WTC11 (cell line): ENCODE results near the gene MTUS2.

Experiments
- ATF1 ChIP-seq: sonication (generic); formaldehyde crosslinking; IDR thresholded peaks from 2 replicates; pipeline ENCODE4 v1.8.1; 2023; ENCODE audit warnings: mild to moderate bottlenecking, moderate library complexity, missing genetic modification reagents
- CTCF ChIP-seq: fragments of 200-600 bp; IDR thresholded peaks from 2 replicates; pipeline ENCODE4 v1.8.0; 2022; ENCODE audit warnings: antibody characterized with exemption
- NR1H2 ChIP-seq: sonication (generic); formaldehyde crosslinking; IDR thresholded peaks from 2 replicates; pipeline ENCODE4 v1.9.0; 2021; ENCODE audit warnings: mild to moderate bottlenecking, moderate library complexity, missing genetic modification reagents
- PRDM15 ChIP-seq: sonication (generic); formaldehyde crosslinking; IDR thresholded peaks from 2 replicates; pipeline ENCODE4 v1.8.0; 2022; ENCODE audit warnings: missing genetic modification reagents
- RELA ChIP-seq: sonication (generic); formaldehyde crosslinking; IDR thresholded peaks from 2 replicates; pipeline ENCODE4 v1.8.1; 2022; ENCODE audit warnings: missing genetic modification reagents, mild to moderate bottlenecking, borderline replicate concordance
- STAT6 ChIP-seq: sonication (generic); formaldehyde crosslinking; conservative IDR thresholded peaks from 2 replicates; pipeline ENCODE4 v1.8.1; 2023; ENCODE audit warnings: mild to moderate bottlenecking, low read depth, missing genetic modification reagents, moderate library complexity
- TEAD4 ChIP-seq: sonication (generic); formaldehyde crosslinking; IDR thresholded peaks from 2 replicates; pipeline ENCODE4 v1.8.0; 2022; ENCODE audit warnings: mild to moderate bottlenecking, missing genetic modification reagents
- USF2 ChIP-seq: sonication (generic); formaldehyde crosslinking; IDR thresholded peaks from 2 replicates; pipeline ENCODE4 v1.8.1; 2023; ENCODE audit warnings: mild to moderate bottlenecking, missing genetic modification reagents, moderate library complexity

- TF ChIP-seq CTCF (no peak), TEAD4 (no peak), NR1H2 (CRISPR knock-in tag) (no peak), STAT6 (CRISPR knock-in tag) (no peak), ATF1 (CRISPR knock-in tag) (no peak), USF2 (CRISPR knock-in tag) (no peak), RELA (CRISPR knock-in tag) (no peak), PRDM15 (CRISPR knock-in tag) (no peak)
Observed at GRCh38 chr13:28830580-28830979, 10.4 kb downstream of the MTUS2 start.
